ENCODE data around the gene MMP2. TPM values are rescaled to one million over a fixed set of nuclear protein-coding genes. Genes with fewer than 3 reads are reported as not detected.

MMP2 gene
- total RNA-seq, 1 experiment from 2014 or later, result 0.91 TPM

GRCh38 chr16:55471448-55472097 is 7.4 kb upstream of the MMP2 start:
- Mint-ChIP-seq H3K36me3 (ENCODE audit: insufficient read depth, unreplicated experiment) (no peaks in the 10 kb centered on the region), H3K4me1 (ENCODE audit: low read depth, unreplicated experiment) (no peaks in the 10 kb centered on the region), H3K9me3 (ENCODE audit: unreplicated experiment) (no peaks in the 10 kb centered on the region), H3K27me3 (ENCODE audit: insufficient read depth, unreplicated experiment) (peaks cover 3% of the 10 kb centered on the region), H3K4me3 (ENCODE audit: unreplicated experiment) (no peak overlapping the region), H3K27ac (ENCODE audit: unreplicated experiment) (no peak overlapping the region)
- POLR2A ChIA-PET, result no interaction called here
- no peaks in the 10 kb centered on the region for H3K9me3 ChIP-seq
- BruUV-seq (replicated peaks), result no TSS peak
- intact Hi-C loops (cut with micrococcal nuclease; ENCODE audit: unreplicated experiment), result no loop called here
- no peaks in the 10 kb centered on the region for H3K4me1 ChIP-seq
- no peak for TF ChIP-seq CTCF (IDR thresholded peaks at IDR 0.05; ENCODE audit: insufficient read depth in 1 of 2, low read depth in 1 of 2, low read length in 1 of 2, severe bottlenecking in 1 of 2, unreplicated experiment in 1 of 2)
- no peaks in the 10 kb centered on the region for H3K36me3 ChIP-seq (ENCODE audit: control insufficient read depth, insufficient read depth, low read length)
- H3K27me3 ChIP-seq (replicated peaks; ENCODE audit: control insufficient read depth, insufficient read depth, low read length), result no peaks in the 10 kb centered on the region
- CTCF ChIA-PET, result no interaction called here
- no peak overlapping the region for H3K4me3 ChIP-seq (ENCODE audit: low read depth, low read length)
- no peak for DNase-seq

DNA sequence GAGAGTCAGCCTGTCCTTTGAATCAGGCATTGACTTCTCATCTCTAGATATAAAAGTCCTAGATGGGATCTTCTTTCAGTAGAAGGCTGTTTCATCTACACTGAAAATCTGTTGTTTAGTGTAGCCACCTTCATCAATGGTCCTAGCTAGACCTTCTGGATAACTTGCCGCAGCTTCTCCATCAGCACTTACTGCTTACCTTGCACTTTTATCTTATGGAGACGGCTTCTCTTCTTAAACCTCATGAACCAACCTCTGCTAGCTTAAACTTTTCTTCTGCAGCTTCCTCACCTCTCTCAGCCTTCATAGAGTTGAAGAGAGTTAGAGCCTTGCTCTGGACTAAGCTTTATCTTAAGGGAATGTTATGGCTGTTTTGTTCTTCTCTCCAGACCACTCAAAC is 5.4 kb upstream of the MMP2 start:
- Histone ChIP-seq H3K9me3 (no peaks in the 10 kb centered on the region), H3K4me3 (ENCODE audit: low read depth, low read length) (no peak overlapping the region), H3K36me3 (ENCODE audit: control insufficient read depth, insufficient read depth, low read length) (no peaks in the 10 kb centered on the region), H3K27me3 (replicated peaks; ENCODE audit: control insufficient read depth, insufficient read depth, low read length) (no peaks in the 10 kb centered on the region), H3K4me1 (no peaks in the 10 kb centered on the region)
- ChIA-PET CTCF (interaction anchor here (0.5 kb wide), 1 partner anchor 566 kb away, joined by 6 read pairs; no protein-coding TSS in a partner anchor), POLR2A (no interaction called here)
- H3K4me1 Mint-ChIP-seq (ENCODE audit: low read depth, unreplicated experiment), result no peaks in the 10 kb centered on the region
- no peak for TF ChIP-seq CTCF (IDR thresholded peaks at IDR 0.05; ENCODE audit: insufficient read depth in 1 of 2, low read depth in 1 of 2, low read length in 1 of 2, severe bottlenecking in 1 of 2, unreplicated experiment in 1 of 2)
- DNase-seq, result no peak
- H3K27me3 Mint-ChIP-seq (ENCODE audit: insufficient read depth, unreplicated experiment), result peaks cover 6% of the 10 kb centered on the region
- H3K9me3 Mint-ChIP-seq (ENCODE audit: unreplicated experiment), result no peaks in the 10 kb centered on the region
- intact Hi-C loops (cut with micrococcal nuclease; ENCODE audit: unreplicated experiment), result no loop called here
- no peak overlapping the region for H3K27ac Mint-ChIP-seq (ENCODE audit: unreplicated experiment)
- H3K4me3 Mint-ChIP-seq (ENCODE audit: unreplicated experiment), result no peak overlapping the region
- H3K36me3 Mint-ChIP-seq (ENCODE audit: insufficient read depth, unreplicated experiment), result no peaks in the 10 kb centered on the region
- no TSS peak for BruUV-seq (replicated peaks)

DNA sequence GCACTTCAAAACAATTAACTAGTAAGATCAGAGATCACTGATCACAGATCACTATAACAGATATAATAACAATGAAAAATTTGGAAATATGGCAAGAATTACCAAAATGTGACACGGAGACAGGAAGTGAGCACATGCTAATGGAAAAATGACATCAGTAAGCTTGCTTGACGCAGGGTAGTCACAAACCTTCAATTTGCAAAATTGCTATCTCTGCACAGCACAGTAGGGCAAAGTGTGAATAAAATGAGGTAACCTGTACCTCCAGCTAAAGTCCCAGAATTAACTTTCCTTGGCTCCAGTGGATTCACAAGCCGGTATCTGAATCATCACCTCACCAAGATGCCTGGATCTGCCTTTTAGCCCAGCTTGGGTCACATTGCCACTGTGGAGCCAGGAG is 4.2 kb upstream of the MMP2 start:
- Mint-ChIP-seq H3K9me3 (ENCODE audit: unreplicated experiment) (no peaks in the 10 kb centered on the region), H3K27ac (ENCODE audit: unreplicated experiment) (no peak overlapping the region), H3K4me3 (ENCODE audit: unreplicated experiment) (no peak overlapping the region), H3K36me3 (ENCODE audit: insufficient read depth, unreplicated experiment) (no peaks in the 10 kb centered on the region), H3K27me3 (ENCODE audit: insufficient read depth, unreplicated experiment) (peaks cover 14% of the 10 kb centered on the region), H3K4me1 (ENCODE audit: low read depth, unreplicated experiment) (peaks cover 5% of the 10 kb centered on the region)
- intact Hi-C loops (cut with micrococcal nuclease; ENCODE audit: unreplicated experiment), result no loop called here
- no peak for DNase-seq
- H3K36me3 ChIP-seq (ENCODE audit: control insufficient read depth, insufficient read depth, low read length), result no peaks in the 10 kb centered on the region
- POLR2A ChIA-PET, result no interaction called here
- H3K4me1 ChIP-seq, result no peaks in the 10 kb centered on the region
- TF ChIP-seq CTCF (IDR thresholded peaks at IDR 0.05; ENCODE audit: insufficient read depth in 1 of 2, low read depth in 1 of 2, low read length in 1 of 2, severe bottlenecking in 1 of 2, unreplicated experiment in 1 of 2), result no peak
- no peaks in the 10 kb centered on the region for H3K9me3 ChIP-seq
- no TSS peak for BruUV-seq (replicated peaks)
- no peak overlapping the region for H3K4me3 ChIP-seq (ENCODE audit: low read depth, low read length)
- no peaks in the 10 kb centered on the region for H3K27me3 ChIP-seq (replicated peaks; ENCODE audit: control insufficient read depth, insufficient read depth, low read length)
- CTCF ChIA-PET, result no interaction called here
